Upper lobe of left lung (tissue), 4 donors: ENCODE data around the gene SLC22A3.

Experiments used
- EP300 ChIP-seq, 4 donors: sonication (generic); formaldehyde crosslinking; IDR thresholded peaks; one replicate each; pipeline ENCODE4 v1.5.1; 2017; ENCODE audit warnings: antibody characterized with exemption in 4 of 4, control low read depth in 2 of 4
- POLR2A ChIP-seq, 4 donors: fragments of 450-650 bp; IDR thresholded peaks; one replicate each; pipeline ENCODE4 v1.5.1; 2016 to 2017; ENCODE audit warnings: antibody characterized with exemption in 4 of 4, mild to moderate bottlenecking in 2 of 4
- POLR2AphosphoS5 ChIP-seq, 2 donors: sonication (generic); formaldehyde crosslinking; IDR thresholded peaks; one replicate each; pipeline ENCODE4 v1.5.1; 2017; ENCODE audit warnings: antibody characterized with exemption in 2 of 2
- TF ChIP-seq, protein P1 (sequence below), 6 experiments: fragments of 450-650 bp in 4 of 6; fragments of 200-600 bp in 2 of 6; sonication (generic) in 2 of 6; IDR thresholded peaks; one replicate each; pipeline ENCODE4 v1.5.1; 2016 to 2019; ENCODE audit warnings: antibody characterized with exemption in 6 of 6

DNA sequence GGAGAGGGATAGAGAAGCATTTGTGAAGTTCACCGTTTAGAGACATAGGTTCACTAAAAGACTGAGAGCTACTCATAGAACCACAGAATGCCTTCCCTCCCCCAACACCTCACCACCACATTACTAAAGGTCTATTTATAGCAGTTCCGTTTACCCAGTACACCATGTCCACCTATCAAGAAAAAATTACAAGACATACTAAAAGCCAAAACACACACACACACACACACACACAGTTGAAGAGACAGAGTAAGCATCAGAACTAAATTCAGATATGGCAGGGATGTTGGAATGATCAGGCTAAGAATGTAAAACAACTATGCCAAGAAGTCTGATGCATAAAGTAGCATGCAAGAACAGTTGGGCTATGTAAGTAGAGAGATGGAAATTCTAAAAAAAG, 52.3 kb downstream of the SLC22A3 start:
- TF ChIP-seq, protein P1, sequence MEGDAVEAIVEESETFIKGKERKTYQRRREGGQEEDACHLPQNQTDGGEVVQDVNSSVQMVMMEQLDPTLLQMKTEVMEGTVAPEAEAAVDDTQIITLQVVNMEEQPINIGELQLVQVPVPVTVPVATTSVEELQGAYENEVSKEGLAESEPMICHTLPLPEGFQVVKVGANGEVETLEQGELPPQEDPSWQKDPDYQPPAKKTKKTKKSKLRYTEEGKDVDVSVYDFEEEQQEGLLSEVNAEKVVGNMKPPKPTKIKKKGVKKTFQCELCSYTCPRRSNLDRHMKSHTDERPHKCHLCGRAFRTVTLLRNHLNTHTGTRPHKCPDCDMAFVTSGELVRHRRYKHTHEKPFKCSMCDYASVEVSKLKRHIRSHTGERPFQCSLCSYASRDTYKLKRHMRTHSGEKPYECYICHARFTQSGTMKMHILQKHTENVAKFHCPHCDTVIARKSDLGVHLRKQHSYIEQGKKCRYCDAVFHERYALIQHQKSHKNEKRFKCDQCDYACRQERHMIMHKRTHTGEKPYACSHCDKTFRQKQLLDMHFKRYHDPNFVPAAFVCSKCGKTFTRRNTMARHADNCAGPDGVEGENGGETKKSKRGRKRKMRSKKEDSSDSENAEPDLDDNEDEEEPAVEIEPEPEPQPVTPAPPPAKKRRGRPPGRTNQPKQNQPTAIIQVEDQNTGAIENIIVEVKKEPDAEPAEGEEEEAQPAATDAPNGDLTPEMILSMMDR (IDR thresholded peaks at IDR 0.05): no peak
- TF ChIP-seq POLR2A (IDR thresholded peaks at IDR 0.05): no peak
- TF ChIP-seq EP300 (IDR thresholded peaks at IDR 0.05): peak in 1 of 4 donors; percentile 58
- TF ChIP-seq POLR2AphosphoS5 (IDR thresholded peaks at IDR 0.05): no peak
